Keratinocyte (primary cell): ENCODE data around the gene INAFM2.

ENCODE experiments used
- EZH2 ChIP-seq: IDR thresholded peaks from one replicate; pipeline ENCODE4 v1.6.1; 2012; ENCODE audit warnings: inconsistent platforms, mild to moderate bottlenecking, low read length, moderate library complexity
- TF ChIP-seq, protein P1 (sequence below), 3 experiments: IDR thresholded peaks in 1 of 3; conservative IDR thresholded peaks in 1 of 3; optimal IDR thresholded peaks in 1 of 3; 2 replicates in 2 of 3; 3 replicates in 1 of 3; pipeline versions ENCODE3 to v1.5.1; 2011; ENCODE audit warnings: low read length in 3 of 3, mild to moderate bottlenecking in 3 of 3, moderate library complexity in 2 of 3, control low read depth in 1 of 3, inconsistent platforms in 1 of 3; ENCODE audit not compliant: insufficient read depth in 2 of 3; ENCODE audit errors: extremely low read depth in 1 of 3

DNA sequence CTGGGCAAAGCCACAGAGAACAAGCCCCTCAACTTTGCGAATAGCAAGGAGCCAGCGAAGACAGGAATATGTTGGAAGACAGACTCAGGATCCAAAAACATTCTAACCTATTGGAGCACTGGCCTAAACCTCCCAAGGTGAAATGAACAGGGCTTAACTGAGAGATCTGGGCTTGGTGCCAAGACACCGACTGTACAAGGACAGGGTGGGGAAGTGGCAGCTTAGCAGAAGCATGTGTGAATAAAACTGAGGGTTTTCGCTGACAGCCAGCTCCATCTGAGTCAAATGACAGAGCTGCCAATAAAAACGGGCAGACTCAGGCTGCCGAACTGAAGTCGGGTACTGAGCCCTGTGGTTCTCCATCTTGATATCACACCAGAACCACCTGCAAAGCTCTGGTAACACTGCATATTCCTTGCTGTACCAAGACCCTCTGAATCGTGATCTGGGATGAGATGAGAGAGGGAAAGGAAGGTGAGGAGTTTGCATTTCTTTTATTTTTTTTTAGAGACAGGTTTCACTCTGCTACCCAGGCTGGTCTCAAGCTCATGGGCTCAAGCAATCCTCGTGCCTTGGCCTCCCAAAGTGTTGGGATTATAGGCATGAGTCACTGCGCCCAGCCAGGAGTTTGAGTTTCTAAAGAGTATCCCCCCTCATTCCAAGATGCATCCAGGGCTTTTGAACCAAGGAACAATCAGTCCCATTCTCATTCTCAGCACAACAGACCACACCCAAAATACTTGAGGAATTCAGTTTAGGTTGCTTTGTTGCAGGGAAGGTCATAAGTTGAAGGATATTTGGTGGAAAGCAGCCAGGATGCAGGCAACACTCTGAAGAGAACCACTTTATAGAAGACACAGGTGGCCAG is 9.7 kb upstream of the INAFM2 start:
- TF ChIP-seq, protein P1, sequence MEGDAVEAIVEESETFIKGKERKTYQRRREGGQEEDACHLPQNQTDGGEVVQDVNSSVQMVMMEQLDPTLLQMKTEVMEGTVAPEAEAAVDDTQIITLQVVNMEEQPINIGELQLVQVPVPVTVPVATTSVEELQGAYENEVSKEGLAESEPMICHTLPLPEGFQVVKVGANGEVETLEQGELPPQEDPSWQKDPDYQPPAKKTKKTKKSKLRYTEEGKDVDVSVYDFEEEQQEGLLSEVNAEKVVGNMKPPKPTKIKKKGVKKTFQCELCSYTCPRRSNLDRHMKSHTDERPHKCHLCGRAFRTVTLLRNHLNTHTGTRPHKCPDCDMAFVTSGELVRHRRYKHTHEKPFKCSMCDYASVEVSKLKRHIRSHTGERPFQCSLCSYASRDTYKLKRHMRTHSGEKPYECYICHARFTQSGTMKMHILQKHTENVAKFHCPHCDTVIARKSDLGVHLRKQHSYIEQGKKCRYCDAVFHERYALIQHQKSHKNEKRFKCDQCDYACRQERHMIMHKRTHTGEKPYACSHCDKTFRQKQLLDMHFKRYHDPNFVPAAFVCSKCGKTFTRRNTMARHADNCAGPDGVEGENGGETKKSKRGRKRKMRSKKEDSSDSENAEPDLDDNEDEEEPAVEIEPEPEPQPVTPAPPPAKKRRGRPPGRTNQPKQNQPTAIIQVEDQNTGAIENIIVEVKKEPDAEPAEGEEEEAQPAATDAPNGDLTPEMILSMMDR (optimal IDR thresholded peaks at IDR 0.05 in 1 of 3, IDR thresholded peaks at IDR 0.05 in 1 of 3, conservative IDR thresholded peaks at IDR 0.05 in 1 of 3; ENCODE audit: extremely low read depth in 1 of 3, insufficient read depth in 2 of 3, low read length in 3 of 3): no peak
- no peak for TF ChIP-seq EZH2
